GM12864 (cell line): ENCODE measurements around the gene MAP3K2.

Experiments used
- DNase-seq: peaks from one replicate; pipeline ENCODE4 v3.0.0-alpha.2; 2011; ENCODE audit warnings: low read depth
- H3K4me3 ChIP-seq: 2 replicates; pipeline ENCODE4 v1.5.1; 2011; ENCODE audit warnings: mild to moderate bottlenecking, low read depth, low read length, control low read depth
- TF ChIP-seq, protein P1 (sequence below): IDR thresholded peaks from 2 replicates; pipeline ENCODE4 v1.5.1; 2011; ENCODE audit warnings: low read depth, mild to moderate bottlenecking, moderate library complexity, low read length, control low read depth, inconsistent platforms; ENCODE audit errors: missing control alignments

The MAP3K2 gene

DNA sequence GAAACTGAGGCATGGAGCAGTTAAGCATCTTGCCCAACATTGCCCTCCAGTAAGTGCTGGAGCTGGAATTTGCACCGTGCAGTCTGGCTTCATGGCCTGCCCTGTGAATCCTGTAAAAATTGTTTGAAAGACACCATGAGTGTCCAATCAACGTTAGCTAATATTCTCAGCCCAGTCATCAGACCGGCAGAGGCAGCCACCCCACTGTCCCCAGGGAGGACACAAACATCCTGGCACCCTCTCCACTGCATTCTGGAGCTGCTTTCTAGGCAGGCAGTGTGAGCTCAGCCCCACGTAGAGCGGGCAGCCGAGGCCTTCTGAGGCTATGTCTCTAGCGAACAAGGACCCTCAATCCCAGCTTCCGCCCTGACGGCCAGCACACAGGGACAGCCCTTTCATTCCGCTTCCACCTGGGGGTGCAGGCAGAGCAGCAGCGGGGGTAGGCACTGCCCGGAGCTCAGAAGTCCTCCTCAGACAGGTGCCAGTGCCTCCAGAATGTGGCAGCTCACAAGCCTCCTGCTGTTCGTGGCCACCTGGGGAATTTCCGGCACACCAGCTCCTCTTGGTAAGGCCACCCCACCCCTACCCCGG is 31.8 kb upstream of the MAP3K2 start:
- no peak overlapping the region for H3K4me3 ChIP-seq
- TF ChIP-seq, protein P1, sequence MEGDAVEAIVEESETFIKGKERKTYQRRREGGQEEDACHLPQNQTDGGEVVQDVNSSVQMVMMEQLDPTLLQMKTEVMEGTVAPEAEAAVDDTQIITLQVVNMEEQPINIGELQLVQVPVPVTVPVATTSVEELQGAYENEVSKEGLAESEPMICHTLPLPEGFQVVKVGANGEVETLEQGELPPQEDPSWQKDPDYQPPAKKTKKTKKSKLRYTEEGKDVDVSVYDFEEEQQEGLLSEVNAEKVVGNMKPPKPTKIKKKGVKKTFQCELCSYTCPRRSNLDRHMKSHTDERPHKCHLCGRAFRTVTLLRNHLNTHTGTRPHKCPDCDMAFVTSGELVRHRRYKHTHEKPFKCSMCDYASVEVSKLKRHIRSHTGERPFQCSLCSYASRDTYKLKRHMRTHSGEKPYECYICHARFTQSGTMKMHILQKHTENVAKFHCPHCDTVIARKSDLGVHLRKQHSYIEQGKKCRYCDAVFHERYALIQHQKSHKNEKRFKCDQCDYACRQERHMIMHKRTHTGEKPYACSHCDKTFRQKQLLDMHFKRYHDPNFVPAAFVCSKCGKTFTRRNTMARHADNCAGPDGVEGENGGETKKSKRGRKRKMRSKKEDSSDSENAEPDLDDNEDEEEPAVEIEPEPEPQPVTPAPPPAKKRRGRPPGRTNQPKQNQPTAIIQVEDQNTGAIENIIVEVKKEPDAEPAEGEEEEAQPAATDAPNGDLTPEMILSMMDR, result no peak
- no peak for DNase-seq

DNA sequence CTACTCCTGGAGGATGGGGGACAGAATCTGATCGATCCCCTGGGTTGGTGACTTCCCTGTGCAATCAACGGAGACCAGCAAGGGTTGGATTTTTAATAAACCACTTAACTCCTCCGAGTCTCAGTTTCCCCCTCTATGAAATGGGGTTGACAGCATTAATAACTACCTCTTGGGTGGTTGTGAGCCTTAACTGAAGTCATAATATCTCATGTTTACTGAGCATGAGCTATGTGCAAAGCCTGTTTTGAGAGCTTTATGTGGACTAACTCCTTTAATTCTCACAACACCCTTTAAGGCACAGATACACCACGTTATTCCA is 31.3 kb upstream of the MAP3K2 start:
- TF ChIP-seq, protein P1, result no peak
- no peak overlapping the region for H3K4me3 ChIP-seq
- no peak for DNase-seq

DNA sequence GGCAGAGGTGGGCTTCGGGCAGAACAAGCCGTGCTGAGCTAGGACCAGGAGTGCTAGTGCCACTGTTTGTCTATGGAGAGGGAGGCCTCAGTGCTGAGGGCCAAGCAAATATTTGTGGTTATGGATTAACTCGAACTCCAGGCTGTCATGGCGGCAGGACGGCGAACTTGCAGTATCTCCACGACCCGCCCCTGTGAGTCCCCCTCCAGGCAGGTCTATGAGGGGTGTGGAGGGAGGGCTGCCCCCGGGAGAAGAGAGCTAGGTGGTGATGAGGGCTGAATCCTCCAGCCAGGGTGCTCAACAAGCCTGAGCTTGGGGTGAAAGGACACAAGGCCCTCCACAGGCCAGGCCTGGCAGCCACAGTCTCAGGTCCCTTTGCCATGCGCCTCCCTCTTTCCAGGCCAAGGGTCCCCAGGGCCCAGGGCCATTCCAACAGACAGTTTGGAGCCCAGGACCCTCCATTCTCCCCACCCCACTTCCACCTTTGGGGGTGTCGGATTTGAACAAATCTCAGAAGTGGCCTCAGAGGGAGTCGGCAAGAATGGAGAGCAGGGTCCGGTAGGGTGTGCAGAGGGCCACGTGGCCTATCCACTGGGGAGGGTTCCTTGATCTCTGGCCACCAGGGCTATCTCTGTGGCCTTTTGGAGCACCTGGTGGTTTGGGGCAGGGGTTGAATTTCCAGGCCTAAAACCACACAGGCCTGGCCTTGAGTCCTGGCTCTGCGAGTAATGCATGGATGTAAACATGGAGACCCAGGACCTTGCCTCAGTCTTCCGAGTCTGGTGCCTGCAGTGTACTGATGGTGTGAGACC is 30.7 kb upstream of the MAP3K2 start, which contains the start of gene PROC:
TSS of gene PROC (plus strand) at position 128 of the 812 bp plus-strand sequence. CDS start 1,516 bp downstream, outside the sequence.
- DNase-seq, result no peak
- TF ChIP-seq, protein P1, result no peak
- no peak within 1 kb of the TSS for H3K4me3 ChIP-seq

DNA sequence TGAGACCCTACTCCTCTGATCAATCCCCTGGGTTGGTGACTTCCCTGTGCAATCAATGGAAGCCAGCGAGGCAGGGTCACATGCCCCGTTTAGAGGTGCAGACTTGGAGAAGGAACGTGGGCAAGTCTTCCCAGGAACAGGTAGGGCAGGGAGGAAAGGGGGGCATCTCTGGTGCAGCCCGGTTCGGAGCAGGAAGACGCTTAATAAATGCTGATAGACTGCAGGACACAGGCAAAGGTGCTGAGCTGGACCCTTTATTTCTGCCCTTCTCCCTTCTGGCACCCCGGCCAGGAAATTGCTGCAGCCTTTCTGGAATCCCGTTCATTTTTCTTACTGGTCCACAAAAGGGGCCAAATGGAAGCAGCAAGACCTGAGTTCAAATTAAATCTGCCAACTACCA is 29.6 kb upstream of the MAP3K2 start:
- no peak overlapping the region for H3K4me3 ChIP-seq
- no peak for DNase-seq
- TF ChIP-seq, protein P1, result no peak

DNA sequence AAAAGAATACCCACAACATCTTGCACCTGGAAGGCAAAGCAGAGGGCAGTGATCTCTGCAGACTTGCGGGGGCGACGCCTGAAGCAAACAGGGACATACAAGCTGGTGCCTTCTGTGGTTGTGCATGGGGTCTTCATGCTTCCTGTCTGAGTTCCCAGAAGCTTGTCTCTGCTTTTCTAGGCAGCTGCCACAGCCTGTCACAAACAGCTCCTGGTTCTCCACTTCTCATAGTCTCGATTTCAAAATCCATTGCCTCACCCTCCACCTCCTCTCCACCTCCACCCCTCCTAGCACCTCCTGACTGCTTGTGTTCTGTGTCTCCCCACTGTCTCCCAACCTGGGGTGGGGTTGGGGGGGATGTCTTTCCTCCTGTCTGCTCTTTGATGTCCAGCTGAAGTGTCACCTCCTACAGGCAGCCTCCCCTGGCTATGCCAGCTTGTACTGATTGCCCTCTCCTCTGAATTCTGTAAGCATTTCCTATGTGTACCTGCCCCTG is 28.8 kb upstream of the MAP3K2 start:
- TF ChIP-seq, protein P1, result no peak
- DNase-seq, result no peak
- peak overlapping the region; percentile 49 for H3K4me3 ChIP-seq

DNA sequence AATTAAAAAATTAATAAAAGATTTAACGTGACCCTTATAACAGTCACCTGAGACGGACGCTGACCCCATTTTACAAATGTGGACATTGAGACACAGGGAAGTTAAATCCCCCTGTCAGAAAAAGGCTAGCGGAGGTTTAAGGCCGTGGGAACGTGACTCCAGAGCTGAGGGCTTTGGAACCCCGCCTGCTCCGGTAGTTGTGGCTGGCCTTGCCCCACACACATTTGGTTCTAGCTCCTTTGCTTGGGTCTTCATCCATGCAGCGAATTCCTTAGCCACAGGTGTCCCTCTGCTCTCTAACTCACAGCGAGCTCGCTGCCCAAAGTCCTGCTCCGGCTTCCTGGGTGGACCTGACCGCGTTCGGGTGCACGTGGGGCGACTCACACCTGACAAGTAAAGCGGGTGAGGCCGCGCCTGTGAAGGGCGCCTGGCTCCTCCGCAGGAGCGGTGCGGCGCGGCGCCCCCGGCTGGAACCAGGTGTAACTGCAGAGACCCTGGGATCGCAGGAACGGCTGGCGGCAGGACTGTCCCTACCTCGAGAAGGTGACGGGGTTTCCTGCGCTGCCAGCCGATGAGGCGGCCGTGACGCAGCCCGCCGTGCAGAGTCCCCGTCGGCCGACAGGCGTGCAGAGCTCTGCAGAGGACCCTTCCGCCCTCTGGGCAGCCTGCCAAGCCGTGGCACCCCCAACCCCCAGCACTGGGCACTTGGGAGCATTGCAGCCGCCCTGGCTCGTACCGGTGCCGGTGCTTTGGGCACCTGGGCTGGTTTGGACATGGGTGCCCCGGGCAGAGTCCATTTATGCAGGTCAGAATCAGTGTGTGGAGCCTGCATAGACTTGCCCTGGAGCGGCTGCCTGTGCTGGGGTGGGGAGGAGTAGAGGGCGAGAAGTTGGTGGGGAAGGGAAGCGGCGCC is 28.1 kb upstream of the MAP3K2 start:
- DNase-seq, result no peak
- TF ChIP-seq, protein P1, result peak; percentile 70
- peak overlapping the region; percentile 49 for H3K4me3 ChIP-seq
